ENCODE results near the gene RFT1. TPM values are rescaled to one million over a fixed set of nuclear protein-coding genes. Genes with fewer than 3 reads are reported as not detected.
A peak's percentile ranks its signal among the peaks of the same experiment; 100 is the strongest.
"Not testable (repeated sequence)": the region's sequence is repeated elsewhere in the genome, so short reads cannot be mapped to it uniquely, and the experiment has no call there.

The RFT1 gene
- total RNA-seq, 1 donor from 2014 or later, result 15.8 TPM

DNA sequence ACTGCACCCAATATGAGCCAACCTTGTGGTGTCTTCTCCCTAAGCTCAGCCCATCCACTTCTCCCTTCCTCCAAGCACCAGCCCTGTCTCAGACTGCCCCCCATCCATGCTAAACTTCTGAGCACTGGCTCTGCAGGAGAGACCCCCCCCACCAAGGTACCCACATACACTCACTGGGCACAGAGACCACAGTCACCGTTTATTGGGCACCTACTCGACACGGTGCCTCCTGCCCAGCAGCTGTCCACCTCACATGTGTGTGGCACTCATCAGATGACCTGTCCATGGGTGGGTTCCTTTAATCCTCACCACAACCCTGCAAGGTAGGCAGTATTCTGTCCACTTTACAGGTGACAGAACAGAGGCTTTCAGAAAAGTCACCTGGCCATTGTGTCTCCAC is 62.1 kb downstream of the RFT1 start:
- no peak for ATAC-seq

DNA sequence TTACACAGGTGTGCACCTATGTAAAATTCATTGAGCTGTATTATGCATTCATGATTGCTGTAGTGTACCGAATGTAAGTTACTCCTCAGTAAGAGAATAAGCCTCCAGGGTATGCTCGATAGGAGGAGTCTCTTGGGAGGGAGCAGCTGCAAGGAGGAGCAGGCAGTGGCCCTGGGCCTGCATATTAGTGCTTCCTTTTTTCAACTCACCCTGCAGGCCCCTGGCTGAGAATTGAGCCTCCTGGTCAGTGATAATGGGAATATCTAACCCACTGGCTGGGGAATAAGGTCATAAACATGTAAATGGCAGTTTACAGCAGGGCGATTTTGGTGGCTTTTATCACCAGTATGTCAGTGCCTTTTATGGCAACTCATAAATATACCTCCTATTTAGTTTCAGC is 62.7 kb downstream of the RFT1 start:
- no peak for ATAC-seq

DNA sequence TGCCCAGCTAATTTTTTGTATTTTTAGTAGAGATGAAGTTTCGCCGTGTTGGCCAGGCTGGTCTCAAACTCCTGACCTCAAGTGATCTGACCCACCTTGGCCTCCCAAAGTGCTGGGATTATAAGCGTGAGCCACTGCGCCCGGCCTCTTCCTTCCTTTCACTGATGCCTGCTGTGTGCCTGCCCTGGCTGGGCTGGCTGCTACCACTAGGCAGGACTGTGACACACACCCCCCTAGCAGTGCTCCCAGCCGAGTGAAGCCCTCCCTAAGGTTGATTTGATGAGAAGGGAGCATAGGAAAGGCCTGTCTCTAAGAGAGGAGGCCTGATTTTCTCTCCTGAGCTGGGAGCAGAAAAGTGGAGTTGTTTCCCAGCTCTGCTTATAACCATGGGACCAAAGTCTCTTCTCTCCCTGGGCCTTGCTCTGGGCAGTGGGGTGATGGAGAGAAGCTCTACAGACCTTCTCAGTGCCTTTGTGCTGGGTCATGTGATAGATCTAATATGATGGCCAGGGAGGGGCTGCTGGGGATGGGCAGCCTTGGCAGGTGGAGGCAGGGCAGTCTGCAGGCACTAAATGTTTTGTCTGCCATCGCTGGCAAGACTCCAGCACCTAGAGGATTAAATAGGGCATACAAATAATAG is 64.3 kb downstream of the RFT1 start:
- ATAC-seq, result no peak

DNA sequence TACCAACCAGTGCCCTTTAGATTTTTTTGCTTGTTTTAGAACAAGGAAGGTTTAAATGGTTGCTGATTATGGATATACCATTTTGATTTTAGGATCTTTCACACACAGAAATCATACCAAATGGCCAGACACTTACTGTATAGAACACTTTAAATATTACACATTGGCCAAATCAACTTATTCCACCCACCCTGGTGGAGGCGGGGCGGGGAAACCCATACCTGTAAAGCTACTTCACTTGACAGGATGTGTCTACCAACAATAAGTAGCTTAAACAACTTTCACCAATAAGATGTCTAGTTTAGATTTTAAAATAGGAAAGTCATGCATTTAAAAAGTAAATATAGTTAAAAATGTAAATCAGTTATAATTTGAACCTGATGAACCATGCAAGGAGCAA is 67.3 kb downstream of the RFT1 start:
- no peak for ATAC-seq

DNA sequence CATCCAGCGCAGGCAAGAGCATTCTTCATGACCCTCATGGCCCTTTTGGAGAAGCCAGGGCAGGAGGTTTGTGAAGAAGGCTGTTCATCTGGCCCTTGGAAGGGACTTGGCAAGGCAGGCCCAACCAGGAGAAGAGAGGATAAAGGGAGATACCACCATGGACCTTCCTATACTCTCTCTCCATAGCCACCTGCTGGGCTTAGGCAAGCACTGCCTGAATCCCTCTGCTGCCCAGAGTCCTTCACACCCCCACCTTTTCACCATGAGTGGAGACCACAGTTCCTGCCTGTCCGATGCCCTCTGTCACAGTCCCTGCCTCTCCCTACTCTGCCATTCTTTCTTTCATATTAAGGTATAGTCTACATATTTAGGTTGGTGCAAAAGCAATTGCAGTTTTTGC is 73.8 kb downstream of the RFT1 start:
- ATAC-seq, result no peak

DNA sequence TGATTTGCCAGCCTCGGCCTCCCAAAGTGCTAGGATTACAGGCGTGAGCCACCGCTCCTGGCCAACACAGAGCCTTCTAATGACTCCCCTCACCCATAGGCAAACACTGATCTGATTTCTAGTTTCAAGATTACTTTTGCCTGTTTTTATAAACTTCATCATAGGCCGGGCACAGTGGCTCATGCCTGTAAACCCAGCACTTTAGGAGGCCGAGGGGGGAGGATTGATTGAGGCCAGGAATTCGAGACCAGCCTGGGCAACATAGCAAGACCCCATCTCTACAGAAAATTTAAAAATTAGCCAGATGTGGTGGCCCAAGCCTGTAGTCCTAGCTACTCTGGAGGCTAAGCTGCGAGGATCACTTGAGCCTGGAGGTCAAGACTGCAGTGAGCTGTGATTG is 76.0 kb downstream of the RFT1 start:
- ATAC-seq, result not testable (repeated sequence)

DNA sequence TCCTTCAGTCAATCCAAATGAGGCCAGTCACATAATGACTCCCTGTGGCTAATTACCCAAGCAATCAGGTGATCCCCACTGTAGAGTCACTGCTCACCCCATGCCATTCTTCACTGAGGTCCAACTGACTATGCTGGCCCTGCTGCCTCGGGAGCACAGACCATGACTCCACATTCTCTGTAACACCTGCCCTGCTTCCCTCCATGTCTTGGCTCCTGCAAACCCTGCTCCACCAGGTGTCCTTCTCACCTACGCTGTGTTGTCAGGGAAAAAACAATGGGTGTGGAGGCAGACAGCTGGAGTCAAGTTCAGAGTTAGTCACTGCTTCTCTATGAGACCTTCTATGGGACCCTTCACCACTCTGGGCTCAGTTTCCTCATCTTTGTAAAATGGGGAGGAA is 78.3 kb downstream of the RFT1 start:
- peak; percentile 86 for ATAC-seq

DNA sequence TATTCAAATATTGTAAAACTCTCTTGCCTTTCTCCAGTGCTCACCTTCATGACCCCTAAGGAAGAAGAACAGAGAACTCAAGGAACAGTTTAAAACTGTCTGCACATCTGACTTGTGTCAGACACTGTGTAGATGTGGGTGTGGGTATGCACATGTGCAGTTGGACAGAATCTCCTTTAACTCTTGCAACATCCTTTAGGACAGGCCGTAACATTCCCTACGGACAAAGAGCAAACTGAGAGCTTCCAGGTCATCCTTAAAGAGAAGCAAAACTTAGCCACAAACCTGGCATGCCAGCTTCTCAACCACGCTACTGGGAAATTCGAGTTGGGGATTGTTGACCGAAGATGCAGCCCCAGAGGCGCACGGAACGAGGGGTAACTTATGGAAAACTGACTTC is 80.2 kb downstream of the RFT1 start:
- ATAC-seq, result no peak

DNA sequence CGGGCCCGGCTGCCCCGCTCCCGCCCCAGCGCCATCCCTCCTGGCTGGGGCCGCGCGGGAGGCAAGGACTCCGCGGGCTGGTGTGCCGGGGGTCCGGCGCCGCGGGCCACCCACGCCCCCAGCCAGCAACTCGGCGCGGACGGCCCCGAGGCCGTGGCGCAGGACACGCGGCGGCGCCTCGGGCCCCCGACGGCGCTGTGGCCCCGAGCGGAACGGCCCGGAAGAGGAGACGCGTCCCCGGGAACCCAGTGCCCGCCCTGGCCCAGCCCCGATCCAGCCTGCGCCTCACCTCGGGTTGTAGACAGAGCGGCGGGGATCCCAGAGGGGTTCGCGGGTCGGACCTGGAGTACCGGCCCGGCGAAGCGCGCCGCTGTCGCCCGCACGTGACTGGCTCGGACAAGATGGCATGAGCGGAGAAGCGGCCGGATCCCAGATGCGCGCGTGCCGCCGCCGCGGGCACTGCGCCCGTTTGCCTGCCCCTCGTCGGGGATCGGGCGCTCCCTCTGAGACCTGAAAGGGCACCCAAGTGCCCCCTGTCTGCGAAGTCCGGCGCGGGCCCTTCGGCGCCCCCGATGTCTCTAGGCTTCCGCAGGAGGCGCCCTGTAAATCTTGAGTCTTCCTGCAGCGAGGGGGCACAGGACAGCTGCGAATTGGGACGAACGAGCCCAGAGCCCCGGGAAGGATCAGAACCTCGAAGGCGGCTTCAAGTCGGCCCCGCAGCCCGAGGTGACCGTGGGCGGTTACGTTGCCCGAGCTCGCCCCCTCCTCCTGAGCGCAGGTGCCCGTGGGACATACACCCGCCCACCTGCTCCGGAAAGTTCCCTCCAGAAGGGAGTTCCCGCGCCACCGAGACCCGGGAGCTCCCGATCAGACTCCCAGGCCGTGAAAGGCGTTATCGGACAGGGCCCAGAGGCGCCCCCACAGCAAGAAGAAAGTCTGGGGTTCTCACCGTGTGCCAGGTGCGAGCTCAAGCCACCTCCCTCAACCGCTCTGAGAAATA is 83.8 kb downstream of the RFT1 start:
- peak; percentile 60 for ATAC-seq

DNA sequence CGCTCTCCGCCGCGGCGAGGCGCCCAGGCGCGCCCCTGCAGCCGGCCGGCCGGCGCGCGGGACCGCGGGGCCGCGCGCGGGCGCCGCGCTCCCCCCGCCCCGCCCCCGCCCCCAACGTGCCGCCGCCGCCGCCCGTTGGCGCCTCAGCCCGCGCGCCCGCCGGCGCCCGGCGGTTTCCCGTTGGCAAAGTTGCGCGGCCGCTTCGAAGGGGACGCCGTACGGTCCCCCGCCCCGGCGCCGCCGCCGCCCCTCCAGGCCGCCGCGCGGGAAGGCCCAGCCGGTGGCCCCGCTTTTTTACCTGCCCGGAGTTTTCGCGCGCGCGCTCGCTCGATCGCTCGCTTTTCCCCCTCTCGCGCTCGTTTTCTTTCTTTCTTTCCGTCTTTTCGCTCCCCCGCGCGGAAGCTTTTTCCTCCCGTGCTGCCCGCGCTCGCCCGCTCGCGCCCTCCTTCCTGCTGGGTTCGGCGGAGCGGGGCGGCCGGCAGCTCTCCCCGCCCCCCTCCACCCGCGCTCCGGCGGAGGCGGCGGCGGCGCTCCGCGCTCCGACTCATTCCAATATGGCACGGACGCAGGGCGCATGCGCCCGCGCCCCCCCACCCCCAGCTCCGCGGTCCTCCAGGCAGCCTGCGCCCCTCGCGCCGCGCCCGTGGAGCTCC is 84.6 kb downstream of the RFT1 start, which contains the start of gene SFMBT1:
SFMBT1 (minus strand) TSS at position 556 of the 653 bp plus-strand sequence. CDS start 76,945 bp downstream, outside the sequence.
- peak; percentile 70 for ATAC-seq

DNA sequence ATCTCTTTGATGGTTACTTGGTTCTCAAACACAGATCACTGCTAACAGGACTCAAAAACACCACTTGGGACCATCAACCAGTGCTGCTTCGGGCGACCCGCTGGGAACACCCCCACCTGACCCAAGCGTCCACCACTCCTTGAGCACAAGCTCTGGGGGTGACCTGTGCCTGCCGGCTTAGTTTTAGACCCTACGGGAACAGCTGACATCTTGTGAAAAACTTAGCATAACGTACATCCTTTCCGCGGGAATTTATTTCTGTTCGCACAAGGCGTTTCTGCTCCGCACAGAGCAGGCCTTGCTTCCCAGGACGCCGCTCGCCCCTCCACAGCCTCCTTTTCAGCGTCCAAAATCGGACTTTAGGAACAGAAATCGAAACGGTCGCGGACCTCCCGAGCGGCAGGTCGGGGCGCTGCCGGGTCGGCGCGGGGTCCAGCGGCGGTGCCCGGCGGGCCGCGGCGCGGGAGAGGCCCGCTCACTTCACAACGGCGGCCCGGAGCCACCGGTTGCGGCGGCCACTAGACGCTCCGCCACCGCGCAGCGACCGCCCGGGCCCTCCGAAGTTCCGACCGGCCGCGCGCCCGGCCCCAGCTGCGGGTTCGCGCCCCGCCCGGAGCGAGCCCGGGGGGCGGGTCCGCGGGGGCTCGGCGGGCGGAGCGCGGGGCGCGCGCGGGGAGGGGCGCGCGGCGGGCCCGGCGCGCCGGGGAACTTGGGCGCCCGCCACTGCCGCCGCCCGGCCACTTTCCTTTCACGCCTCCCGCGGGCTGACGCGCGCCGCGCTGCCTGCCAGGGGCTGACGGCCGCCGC is 85.3 kb downstream of the RFT1 start:
- ATAC-seq, result peak; percentile 63

DNA sequence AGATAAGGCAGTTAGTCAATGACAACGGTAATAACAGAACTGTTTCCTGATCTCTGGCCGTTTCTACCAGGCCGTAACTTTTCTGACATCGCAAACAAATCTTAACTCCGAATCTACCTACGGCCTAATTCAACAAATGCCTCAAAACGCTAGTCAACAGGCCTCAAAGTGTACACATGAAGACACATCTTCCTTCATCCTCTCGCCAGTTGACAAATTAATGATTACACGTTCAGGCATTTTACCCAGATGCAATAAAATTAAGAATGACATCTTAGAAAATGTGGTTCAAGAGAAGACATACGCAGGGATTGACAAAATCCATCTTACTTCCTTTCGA is 85.9 kb downstream of the RFT1 start:
- no peak for ATAC-seq

DNA sequence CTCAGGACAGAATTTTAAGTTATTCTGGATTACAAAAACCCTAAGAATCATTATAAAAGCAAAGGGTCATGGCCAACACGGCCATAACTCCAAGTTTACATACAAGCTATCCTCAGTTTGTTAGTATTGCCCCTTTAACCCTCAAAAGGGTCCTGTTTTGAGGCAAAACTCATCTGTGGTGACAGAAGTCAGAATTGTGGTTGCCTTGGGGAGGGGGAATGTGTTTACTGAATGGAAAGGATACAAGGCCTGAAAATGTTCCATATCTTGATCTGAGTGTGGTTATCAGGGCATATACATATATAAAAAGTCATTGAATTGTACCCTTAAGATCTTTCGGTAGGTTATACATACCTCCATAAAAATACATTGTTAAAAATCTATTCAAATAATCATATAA is 86.5 kb downstream of the RFT1 start:
- no peak for ATAC-seq

DNA sequence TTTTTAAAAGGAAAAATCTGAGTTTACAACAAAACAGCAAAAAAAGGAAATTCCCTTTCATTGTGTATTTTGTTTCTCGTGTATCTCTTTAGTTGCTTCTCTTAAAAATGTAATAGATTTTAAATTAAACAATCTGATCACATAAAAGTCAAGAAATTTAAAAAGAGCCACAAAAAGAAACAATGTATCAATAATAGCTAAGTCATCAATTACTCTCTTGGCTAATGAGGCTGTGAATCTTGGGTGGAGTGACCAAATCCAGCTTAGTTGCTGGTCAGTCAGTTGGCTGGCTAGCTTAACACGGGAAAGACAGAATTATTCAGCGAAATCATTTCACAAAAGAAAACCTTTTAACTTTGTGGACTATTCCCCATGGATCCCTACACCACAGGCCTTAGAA is 87.6 kb downstream of the RFT1 start:
- no peak for ATAC-seq

DNA sequence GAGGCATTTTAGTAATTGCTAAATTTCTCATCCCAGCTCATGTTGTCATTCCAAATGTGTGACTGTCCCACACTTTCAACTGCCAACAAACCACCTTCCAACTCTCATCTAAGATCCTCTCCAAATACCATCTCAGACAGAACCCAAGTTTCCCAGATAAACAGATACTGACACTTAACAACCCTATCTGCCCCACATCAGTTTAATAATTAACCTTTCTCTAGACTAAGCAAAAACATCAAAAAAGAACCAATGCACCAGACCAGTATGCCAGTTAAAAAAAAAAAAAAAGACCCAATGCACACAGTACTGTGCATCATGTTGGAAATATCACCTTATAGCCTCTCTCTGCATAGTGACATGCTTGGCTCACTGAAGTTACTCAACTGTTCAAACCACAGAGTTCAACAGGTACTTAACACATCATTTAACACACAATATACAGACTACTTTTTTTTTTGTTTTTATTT is 89.8 kb downstream of the RFT1 start:
- no peak for ATAC-seq

DNA sequence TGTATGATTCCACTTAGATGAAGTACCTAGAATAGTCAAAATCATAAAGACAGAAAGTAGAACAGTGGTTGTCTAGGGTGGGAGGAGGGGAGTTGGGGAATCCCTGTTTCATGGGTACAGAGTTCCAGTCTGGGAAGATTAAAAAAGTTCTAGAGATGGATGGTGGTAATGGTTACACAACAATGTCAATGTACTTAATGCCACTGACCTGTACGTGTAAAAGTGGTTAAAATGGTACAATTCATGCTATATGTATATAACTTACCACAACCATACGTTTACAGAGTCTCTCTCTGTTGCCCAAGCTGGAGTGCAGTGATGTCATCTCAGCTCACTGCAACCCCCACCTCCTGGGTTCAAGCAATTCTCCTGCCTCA is 90.9 kb downstream of the RFT1 start:
- ATAC-seq, result no peak

DNA sequence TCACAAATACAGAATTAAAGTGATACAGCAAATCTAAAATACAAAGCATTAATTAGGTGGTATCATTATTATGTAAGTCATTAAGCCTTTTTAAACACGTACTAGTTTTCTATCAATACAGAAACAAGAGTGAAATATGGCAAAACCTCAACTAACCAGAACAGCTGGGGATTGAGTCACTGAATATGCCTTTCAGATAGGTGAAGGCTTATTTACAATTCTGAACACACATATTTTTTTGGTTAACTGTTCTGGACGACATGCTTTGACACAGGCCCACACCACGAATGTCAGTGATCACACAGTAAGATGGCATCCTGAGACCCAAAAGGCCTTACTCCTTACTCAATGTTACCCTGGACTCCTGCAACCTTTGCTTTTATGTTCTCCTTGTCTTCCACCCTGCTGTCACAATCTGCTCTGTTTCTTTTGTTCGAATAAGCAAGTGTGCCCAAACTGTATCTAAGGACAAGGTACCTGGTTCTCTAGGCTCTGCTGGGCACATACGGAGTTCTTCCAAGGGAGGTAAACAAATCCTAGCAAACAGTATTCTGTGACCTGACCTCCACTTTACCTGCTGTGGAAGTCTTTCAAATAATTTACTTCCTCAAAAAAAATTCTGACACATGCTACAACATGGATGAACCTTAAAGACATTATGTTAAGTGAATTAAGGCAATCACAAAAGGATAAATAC is 91.4 kb downstream of the RFT1 start:
- ATAC-seq, result no peak
